GM19328 (cell line): ENCODE measurements around the gene TMEM220.
"Not testable (repeated sequence)": the region's sequence is repeated elsewhere in the genome, so short reads cannot be mapped to it uniquely, and the experiment has no call there.

Experiments used
- ATAC-seq: cut with Tn5 transposase; IDR thresholded peaks from one replicate; pipeline ENCODE4 v1.9.1; 2021; ENCODE audit warnings: mild to moderate bottlenecking, moderate library complexity; ENCODE audit not compliant: unreplicated experiment

TMEM220 gene

GRCh38 chr17:10731408-10731879 lies 1.6 kb upstream of the TMEM220 start:
- ATAC-seq: no peak

- not testable (repeated sequence) for ATAC-seq
These were observed 424 bp upstream of the TMEM220 start for GRCh38 chr17:10730247-10730646.

GRCh38 chr17:10728331-10728892 lies 1.4 kb downstream of the TMEM220 start:
- no peak for ATAC-seq

GRCh38 chr17:10727192-10727591 lies 2.6 kb downstream of the TMEM220 start:
- no peak for ATAC-seq

GRCh38 chr17:10726196-10726595 lies 3.6 kb downstream of the TMEM220 start:
- no peak for ATAC-seq

- no peak for ATAC-seq
These were observed 4.6 kb downstream of the TMEM220 start for GRCh38 chr17:10725262-10725661.

- no peak for ATAC-seq
These were observed 5.2 kb downstream of the TMEM220 start for GRCh38 chr17:10724546-10725195.

GRCh38 chr17:10718547-10718946 lies 11.3 kb downstream of the TMEM220 start:
- no peak for ATAC-seq

- no peak for ATAC-seq
These were observed 13.6 kb downstream of the TMEM220 start for GRCh38 chr17:10716218-10716617.

GRCh38 chr17:10713318-10713717 lies 16.5 kb downstream of the TMEM220 start:
- no peak for ATAC-seq

GRCh38 chr17:10705727-10706126 lies 24.1 kb downstream of the TMEM220 start:
- no peak for ATAC-seq

GRCh38 chr17:10702574-10702973 lies 27.2 kb downstream of the TMEM220 start:
- ATAC-seq: no peak

GRCh38 chr17:10699856-10700255 lies 30.0 kb downstream of the TMEM220 start:
- no peak for ATAC-seq

- no peak for ATAC-seq
These were observed 31.6 kb downstream of the TMEM220 start for GRCh38 chr17:10698096-10698818.

- ATAC-seq: peak; percentile 96
These were observed 32.4 kb downstream of the TMEM220 start, which contains the start of the genes ADPRM and SCO1 for GRCh38 chr17:10697092-10698081. ADPRM (plus strand) TSS chr17:10697594; CDS start chr17:10704927, 7,333 bp downstream. SCO1 (minus strand) TSS chr17:10697533; CDS start chr17:10697507, 26 bp downstream.

- not testable (repeated sequence) for ATAC-seq
These were observed 33.9 kb downstream of the TMEM220 start for GRCh38 chr17:10695875-10696407.

- ATAC-seq: no peak
These were observed 42.3 kb downstream of the TMEM220 start for GRCh38 chr17:10687499-10687898.

- ATAC-seq: no peak
These were observed 46.0 kb downstream of the TMEM220 start for GRCh38 chr17:10683853-10684252.

- ATAC-seq: no peak
These were observed 47.9 kb downstream of the TMEM220 start for GRCh38 chr17:10681866-10682446.

GRCh38 chr17:10674704-10675103 lies 55.1 kb downstream of the TMEM220 start:
- no peak for ATAC-seq
